HCEC 1CT (cell line): ENCODE measurements around the gene GFRAL.
"Not testable (repeated sequence)": the region's sequence is repeated elsewhere in the genome, so short reads cannot be mapped to it uniquely, and the experiment has no call there.

ENCODE experiments used
- DNase-seq: peaks from one replicate; pipeline ENCODE4 v3.0.0-alpha.2; 2017

Gene GFRAL, protein sequence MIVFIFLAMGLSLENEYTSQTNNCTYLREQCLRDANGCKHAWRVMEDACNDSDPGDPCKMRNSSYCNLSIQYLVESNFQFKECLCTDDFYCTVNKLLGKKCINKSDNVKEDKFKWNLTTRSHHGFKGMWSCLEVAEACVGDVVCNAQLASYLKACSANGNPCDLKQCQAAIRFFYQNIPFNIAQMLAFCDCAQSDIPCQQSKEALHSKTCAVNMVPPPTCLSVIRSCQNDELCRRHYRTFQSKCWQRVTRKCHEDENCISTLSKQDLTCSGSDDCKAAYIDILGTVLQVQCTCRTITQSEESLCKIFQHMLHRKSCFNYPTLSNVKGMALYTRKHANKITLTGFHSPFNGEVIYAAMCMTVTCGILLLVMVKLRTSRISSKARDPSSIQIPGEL

DNA sequence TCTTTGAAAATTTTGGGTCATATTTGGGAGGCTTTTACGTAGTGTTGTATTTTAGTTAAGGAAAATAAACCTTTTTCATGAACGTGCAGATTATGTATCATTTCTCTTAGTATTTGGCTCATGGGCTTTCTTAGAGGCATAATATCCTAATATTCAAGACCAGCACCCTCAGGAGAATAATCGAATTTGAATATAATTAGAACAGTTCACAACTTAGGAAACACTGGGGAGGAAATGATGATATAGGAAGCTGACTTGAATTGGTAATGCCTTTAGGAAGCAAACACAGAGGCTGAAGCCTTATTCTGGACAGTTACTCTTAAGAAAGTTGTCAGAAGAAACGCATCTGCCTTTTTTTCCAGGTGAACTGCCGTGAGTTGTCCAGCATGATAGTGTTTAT is at the start of gene GFRAL:
TSS of gene GFRAL (plus strand) at position 301 of the 400 bp plus-strand sequence. CDS start at position 387, 86 bp downstream.
- DNase-seq = no peak

DNA sequence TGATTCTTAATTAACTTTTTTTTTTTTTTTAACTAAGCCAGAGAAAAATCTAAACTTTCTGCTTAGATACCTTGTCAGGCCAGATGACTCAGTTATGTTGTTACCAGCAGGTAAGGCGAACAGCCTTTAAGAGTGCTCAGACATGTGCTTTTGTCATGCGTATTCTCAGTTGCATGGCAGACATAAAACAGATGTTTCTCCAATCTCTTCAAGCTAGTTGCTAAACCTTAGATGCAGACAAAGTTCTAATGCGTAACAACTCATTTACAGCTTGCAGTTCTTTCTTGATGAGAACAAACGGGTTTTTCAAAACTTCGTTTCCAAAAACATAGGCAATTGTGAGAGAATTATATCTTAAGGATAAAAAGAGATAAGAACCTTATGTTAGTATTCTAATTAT is 49.6 kb upstream of the GFRAL start:
- DNase-seq = no peak

DNA sequence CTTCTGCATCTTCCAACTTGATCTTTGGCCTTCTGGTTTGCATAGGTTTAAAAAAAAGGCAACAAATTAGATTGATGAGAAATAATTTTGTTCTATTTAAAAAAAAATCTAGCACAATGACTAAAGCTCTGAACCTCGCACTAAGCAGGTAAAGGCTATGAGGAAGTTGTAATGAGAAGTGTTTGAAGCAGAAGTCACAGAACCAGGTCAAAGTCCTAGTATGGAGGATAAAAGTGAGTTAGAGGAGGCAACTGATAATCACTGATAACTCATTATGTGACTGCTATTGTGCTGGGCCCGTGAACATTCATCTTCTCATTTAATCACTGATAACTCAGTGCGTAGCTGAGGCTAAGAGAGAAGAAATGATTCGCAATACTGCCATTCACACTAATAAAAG is 46.1 kb upstream of the GFRAL start:
- no peak for DNase-seq

DNA sequence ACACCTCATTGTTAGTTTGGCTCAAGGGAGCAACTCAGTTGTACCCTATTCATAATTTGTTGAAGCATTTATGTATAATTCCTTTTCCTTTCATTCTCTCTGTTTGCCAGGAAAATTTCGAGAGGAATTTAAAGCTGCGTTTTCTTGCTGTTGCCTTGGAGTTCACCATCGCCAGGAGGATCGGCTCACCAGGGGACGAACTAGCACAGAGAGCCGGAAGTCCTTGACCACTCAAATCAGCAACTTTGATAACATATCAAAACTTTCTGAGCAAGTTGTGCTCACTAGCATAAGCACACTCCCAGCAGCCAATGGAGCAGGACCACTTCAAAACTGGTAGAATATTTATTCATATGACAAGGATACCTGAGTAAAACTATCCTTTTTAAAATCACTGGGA is 45.2 kb upstream of the GFRAL start:
- no peak for DNase-seq

DNA sequence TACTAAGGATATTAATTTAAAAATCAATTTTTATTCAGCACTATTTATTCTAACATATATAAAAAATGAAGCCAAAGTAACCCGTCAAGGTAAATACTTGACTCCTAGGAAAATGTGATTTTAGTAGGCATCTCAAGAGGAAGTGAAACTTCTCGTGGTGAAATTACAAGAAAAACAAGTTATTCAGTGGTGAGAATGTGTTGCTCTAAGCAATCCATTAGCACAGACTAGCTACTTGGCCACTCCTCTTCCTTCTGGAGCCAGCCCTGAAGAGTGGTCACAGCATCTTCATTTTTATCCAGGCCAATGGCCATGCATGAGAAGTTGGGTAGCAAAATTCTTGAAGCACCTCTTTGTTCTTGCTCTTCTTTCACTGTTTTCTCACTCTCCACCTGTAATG is 40.4 kb upstream of the GFRAL start:
- no peak for DNase-seq

DNA sequence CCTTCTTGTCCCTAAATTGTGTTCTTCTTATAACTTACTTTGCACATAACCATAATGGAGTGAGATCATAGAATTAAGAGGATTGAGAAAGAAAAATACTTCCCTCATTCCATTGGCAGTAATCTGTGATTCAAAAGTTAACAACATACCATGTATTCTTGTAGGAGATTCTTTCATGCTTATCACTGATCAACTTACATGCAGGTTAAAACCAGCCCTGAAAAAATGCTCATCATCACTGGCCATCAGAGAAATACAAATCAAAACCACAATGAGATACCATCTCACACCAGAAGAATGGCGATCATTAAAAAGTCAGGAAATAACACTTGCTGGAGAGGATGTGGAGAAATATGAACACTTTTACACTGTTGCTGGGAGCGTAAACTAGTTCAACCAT is 36.5 kb upstream of the GFRAL start:
- no peak for DNase-seq

DNA sequence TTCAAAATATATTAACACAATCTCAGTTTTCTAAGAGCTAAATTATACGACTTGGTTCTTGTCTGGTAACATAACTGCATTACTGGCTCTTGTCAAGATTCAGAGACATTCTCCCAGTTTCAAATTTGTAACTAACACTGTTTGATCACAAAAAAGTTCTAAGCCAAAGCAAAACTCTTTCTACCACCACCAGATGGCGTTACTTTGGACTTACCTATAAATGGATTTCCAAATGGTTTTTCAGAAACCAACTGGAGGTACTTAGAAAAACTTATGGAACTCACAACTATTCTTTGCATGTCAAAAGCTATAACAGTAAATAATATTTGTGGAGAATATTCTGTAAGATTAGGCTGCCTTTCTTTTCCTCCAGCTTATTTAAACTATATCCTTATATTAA is 34.2 kb upstream of the GFRAL start:
- DNase-seq = peak; percentile 12

DNA sequence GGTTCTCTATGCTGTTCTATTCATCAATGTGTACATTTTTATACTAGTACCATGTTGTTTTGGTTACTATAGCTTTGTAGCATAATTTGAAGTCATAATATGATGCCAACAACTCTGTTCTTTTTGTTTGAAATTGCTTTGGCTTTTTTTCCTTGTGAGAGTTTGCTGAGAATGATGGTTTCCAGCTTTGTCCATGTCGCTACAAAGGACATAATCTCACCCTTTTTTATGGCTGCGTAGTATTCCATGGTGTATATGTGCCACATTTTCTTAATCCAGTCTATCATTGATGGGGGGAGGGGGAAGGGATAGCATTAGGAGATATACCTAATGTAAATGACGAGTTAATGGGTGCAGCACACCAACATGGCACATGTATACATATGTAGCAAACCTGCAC is 30.1 kb upstream of the GFRAL start:
- DNase-seq = not testable (repeated sequence)

DNA sequence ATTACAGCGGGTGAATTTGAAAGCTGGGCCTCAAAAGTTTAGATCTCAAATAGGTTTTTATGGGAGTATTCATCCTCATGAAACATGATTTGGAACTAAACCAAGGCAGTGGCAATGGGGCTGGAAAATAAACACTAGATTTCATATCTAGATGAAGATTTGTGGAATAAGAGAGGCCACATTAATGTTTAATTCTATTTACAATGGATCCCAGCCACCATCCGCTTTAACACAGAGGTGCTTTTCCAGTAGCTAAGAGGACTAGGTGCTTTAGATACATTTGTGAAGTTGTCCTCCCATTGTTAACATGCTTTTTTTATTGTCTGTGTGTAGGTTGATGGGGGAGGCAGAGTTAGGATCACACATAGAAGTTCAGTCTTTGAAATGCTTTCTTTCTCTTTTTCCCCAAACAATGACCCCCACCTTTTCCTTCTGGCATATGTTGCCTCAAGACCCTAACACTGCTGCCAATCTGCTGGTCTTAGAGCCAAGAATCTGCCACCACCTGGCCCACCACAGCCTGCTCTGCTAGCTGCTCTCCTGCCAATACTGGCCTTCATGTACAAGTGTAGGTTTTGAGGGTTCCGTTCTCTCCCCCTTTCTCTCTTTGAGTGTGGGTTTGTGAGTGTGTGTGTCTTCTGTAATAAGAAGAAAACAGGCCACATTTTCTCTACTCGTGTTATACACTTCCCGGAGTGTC is 27.8 kb upstream of the GFRAL start:
- DNase-seq = no peak

DNA sequence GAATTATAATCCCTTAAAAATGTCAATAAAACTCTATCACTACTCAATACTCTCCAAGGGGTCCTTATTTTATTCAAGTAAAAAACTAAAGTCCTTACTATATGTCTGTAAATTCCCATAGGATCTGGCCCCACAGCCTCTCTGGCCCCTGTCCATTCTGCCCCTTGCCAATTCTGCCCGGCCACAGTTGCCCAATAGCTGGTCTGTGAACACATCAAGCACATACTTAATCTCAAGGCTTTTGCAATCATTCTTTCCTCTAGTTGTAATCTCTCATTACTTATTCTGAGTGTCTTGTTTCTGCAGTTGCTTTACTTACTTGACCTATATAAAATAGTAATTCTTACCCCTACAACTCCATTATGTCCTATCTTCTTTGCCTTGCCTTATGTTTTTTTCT is 22.5 kb upstream of the GFRAL start:
- no peak for DNase-seq

DNA sequence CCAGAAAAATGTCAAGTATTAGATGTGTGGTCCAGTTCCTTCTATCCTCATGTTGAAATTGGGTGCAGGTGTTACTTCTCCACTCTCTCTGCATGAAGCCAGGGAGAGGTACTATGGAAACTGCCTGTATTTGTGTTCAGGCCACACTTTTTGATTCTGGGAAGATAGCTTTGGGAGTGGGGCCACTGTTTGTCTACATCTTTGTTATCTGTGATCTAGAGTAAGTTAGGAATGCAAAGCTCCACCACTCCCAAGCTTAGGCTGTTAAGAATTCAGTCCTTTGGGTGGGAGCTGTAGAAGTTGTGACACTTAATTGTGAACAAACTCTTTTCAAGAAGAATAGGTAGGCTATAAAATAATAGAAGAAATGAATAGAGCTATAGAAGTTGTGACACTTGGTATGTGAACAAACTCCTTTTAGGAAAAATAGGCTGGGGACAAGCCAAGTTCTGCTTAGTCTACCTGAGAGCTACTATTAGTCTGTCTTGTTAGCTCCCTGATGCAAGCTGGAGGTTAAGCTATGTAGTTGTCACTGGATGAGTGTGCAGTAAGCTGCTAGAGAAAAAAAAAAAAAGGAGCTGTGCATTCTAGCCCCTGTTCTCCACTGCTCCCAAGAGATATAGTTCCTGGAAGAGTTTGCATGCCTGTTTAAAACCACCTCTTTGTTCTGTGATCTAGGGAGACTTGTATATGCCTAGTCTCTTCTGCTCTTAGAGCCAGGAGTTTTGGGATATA is 7.1 kb upstream of the GFRAL start:
- no peak for DNase-seq

DNA sequence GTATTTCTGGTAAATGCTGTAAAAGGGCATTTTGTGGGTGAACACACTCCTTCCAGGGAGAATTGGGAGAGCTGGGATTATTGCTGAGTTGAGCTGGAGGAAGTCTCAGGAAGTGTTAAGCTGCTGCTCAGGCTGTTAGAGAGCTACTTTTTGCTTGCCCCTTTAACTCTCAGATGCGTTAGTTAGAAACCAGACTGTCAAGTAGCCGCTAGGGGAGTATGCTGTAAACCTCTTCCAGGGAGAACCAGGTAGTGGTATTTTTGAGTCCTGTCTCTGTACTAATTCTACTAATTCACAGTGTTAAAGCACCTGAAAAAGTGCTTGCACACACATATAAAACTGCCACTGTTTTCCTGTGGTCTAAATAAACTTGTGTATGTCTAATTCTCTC is 6.6 kb upstream of the GFRAL start:
- DNase-seq = no peak

DNA sequence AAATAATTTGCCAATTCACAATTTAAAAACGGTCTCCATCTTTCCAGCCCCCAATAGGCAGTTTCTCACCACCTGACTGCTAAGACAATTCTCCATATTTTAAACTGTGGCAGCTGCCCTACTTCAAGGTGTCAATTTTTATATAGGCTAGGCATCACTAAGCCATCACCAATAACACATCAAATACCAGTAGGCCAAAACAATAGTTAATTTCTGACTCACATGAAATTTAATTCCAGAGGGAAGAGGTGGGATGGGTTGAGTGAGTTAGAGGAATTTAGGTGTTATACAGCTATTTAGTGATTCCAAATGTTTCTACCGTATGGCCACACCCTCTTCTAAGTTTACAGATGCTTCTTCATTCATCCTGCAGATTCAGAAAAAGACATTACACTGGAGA is 49.9 kb downstream of the GFRAL start:
- no peak for DNase-seq

DNA sequence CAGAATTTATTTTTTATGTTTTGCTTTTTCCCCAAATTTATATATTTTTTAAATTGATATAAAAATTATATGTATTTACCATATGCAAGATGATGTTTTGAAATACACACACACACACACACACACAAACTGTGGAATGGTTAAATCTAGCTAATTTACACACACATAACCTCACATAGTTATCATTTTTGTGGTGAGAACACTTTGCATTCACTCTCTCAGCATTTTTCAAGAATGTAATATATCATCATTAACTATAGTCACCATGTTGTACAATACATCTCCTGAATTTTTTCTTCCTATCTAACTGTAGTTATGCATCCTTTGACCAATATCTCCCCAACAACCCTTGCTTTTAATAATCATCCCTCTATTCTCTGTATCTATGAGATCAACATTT is 52.2 kb downstream of the GFRAL start:
- no peak for DNase-seq

DNA sequence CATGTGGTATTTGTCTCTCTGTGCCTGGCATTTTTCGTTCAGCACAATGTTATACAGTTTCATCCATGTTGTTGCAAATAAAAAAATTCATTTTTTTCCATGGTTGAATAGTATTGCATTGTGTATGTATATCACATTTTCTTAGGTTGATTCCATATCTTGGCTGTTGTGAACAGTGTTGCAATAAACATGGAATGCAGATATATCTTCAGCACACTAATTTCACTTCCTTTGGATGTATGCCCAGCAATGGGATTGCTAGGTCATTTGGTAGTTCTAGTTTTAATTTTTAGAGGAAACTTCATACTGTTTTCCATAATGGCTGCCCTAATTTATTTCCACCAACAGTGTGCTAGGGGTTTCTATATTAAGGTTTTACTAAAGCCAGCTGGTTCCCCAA is 52.6 kb downstream of the GFRAL start:
- DNase-seq = no peak

DNA sequence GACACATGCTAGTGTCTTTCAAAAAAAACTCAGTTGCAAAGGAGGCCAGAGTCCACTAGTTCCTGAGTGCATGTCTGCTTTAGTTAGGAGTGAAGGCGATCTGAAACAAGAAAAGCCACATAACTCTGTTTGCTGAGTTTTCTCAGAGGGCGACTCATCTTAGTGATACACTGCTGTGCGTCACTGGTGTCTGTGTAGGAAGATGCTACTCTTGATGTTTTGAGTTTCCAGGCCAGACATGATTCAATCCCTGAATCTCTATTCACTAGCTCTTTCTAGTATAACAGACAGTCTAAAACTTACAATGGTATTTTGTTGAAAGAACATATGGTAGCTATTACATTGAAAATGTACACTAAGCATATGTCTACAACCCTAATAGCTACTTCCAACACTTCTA is 60.9 kb downstream of the GFRAL start:
- DNase-seq = no peak

DNA sequence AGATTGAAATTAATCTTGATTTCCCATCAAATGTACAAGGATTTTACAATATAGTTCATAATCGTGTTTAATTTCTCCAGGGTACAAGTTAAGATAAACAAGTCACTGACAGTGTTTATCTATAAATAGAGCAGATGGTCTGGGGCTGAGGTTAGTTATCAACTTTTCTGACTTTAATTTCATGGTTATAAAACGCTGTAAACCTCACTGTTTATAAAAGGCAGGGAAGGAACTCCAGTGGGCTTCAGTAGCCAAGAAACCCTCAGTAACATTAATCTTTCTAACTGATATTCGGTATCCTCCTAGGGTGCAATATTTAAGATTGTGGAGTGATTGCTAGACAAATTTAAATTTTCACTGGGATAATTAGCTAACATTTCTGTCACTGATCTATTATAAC is 68.6 kb downstream of the GFRAL start:
- no peak for DNase-seq

DNA sequence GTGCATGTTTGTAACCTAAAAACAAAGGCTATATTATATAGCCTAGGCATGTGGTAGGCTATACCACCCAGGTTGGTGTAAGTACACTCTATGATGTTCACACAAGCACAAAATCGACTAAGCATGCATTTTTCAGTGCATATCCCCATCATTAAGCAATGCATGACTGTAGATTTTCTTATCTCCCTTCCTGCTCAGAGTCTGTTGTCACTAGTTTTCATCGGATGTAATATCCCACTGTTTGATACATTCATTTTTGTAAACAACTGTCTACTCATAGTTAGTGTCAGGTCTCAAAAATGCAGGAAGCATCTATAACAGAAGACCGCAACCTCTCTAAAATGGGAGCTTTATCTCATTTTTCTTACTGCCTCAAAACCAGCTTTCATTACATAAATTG is 70.7 kb downstream of the GFRAL start:
- no peak for DNase-seq

DNA sequence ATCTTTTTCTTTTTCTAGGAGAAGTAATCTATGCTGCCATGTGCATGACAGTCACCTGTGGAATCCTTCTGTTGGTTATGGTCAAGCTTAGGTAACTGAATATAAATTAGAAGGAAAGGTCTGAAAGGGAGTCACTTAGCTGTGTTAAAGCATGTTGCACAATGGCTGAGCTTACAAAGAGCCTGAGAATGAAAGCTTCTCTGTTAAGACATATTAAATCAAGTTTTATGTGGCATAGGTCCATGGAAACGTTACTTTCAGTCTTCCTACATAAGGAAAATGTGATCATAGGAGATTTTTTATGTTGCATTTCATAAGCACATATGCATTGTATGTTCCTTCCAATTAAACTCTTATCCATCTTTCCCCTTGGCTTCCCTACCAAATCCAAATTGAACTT is 72.1 kb downstream of the GFRAL start:
- no peak for DNase-seq

DNA sequence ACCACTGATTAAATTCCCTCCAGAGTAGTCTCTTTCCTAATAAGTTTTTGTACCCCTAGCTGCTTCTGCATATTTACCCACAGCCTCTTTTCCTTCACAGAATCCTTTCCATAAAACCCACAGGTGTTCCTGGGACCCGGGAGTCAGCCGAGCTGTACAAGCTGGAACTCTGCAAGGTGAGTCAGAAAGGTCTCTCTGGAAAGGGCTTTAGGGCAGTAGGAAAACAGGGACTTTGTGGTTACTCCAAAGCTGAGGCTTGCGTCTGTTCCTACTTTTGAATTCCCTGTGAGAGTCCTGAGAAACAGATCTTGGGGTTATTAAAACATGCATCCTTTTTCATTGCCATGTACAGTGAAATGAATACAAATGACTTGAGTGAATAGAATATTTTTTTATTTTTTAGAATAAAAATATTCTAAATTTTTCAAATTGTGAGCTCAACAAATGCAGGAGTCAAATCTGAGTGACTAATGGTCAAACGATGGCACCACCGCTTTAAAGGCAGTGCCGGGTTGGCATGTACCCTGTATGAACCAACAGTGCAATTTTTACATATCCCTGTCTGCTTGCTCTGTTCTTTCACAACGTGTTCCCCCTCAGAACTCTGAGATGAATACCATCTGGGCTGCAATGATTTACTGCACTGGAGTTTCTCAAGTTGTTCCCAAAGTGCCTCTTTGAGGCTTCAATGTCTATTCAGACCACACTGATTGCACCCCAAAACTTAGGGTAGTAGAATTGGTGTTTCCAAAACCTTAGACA is 78.4 kb downstream of the GFRAL start:
- no peak for DNase-seq

DNA sequence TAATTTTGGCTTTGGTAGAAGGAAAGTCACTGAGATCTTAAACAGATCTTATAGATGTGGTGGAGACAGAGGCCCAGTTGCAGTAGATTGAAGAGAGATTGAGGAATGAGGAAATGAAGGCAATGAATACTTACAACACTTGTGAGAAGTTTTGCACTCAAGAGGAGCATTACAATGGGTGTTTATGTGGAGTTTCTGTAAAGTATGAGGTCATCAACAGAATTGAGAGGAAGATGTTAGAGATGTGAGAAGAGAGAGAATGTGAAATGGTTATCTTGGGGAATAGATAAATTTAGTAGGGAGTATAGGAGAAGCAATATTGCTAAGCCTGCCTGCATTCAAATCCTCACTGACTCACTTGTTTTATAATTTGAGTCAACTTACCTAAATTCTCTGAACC is 83.4 kb downstream of the GFRAL start:
- no peak for DNase-seq

DNA sequence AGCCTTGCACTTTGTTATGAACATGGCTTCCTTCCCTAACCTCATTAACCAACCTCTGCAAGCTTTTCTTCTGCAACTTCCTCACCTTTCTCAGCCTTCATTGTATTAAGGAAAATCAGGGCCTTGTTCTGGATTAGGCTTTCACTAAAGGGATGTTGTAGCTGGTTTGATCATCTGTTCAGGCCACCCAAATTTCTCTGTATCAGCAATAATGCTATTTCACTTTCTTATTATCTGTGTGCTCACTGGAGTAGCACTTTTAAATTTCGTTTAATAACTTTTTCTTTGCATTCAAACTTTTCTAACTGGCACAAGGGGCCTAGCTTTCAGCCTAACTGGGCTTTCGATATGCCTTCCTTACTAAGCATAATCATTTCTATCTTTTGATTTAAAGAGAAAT is 96.7 kb downstream of the GFRAL start:
- DNase-seq = no peak

DNA sequence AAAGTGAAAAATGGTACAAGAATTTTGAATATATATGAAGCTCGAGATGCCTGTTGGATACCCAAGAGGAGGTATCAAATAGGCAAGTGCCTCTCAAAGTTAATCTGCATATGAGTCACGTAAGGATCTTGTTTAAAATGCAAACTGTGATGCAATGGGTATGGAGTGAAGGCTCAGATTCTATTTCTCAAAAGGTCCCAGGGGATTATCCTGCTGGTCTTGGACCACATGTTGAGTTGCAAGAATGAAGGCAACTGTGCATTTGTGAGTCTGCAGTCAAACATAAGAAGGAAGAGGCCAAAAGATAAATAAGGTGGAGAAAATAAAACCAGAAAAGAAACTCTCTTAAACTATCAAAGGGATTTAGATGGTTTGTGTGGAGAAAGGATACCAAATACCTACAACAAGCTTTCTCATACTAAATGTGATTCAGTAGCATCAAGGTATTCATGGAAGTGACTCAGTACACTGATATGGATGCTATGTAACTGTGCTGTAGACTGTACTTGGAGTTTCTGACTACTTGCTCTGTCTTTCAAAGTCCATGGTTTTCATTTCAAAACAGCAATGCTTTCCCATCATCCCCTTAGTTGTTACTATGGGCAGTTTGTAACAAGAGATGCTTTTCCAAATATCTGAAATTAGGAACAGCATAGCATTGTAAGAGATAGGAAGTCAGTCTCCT is 106.3 kb downstream of the GFRAL start:
- peak; percentile 24 for DNase-seq
